ENCODE data around the gene DAGLA.

The DAGLA gene

DNA sequence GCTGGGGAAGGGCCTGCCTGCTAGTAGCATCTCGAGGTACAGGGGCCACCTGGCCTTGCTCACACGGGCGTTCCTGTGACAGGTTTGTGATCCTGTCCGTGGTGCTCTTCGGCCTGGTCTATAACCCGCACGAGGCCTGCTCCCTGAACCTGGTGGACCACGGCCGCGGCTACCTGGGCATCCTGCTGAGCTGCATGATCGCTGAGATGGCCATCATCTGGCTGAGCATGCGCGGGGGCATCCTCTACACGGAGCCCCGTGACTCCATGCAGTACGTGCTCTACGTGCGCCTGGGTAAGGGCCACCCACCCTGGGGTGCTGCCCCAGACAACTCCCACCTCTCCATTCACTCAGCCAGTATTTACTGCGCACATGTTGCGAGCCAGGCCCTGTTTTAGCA is 40.4 kb downstream of the DAGLA start:
- H3K9me3 Mint-ChIP-seq = no peaks in the 10 kb centered on the region
- no peak overlapping the region for H3K27ac Mint-ChIP-seq
- H3K27me3 Mint-ChIP-seq = no peaks in the 10 kb centered on the region
- no peaks in the 10 kb centered on the region for H3K36me3 Mint-ChIP-seq
- no peak overlapping the region for H3K4me3 Mint-ChIP-seq
- no peaks in the 10 kb centered on the region for H3K4me1 Mint-ChIP-seq

DNA sequence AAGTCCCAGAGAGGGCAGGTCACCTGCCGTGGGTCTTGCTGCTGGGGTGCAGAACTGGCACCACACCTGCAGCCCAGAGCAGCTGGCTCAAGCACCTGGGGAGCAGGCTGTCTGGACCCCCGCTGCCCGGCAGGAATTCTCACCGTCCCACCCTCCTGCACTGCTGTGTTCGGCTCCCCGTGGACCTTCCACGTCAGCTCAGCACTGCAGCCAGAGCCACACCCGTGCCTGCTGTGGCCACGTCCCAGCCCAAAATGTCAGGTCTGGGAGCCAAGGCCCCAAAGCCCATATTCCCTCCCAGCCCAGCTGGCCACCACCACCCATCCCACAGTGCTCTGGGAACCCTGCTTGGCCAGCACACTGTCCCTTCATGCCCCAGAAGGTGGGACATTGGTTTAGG is 44.2 kb downstream of the DAGLA start:
- H3K27me3 Mint-ChIP-seq = no peaks in the 10 kb centered on the region
- no peaks in the 10 kb centered on the region for H3K36me3 Mint-ChIP-seq
- H3K4me3 Mint-ChIP-seq = no peak overlapping the region
- no peak overlapping the region for H3K27ac Mint-ChIP-seq
- no peaks in the 10 kb centered on the region for H3K4me1 Mint-ChIP-seq
- H3K9me3 Mint-ChIP-seq = no peaks in the 10 kb centered on the region

DNA sequence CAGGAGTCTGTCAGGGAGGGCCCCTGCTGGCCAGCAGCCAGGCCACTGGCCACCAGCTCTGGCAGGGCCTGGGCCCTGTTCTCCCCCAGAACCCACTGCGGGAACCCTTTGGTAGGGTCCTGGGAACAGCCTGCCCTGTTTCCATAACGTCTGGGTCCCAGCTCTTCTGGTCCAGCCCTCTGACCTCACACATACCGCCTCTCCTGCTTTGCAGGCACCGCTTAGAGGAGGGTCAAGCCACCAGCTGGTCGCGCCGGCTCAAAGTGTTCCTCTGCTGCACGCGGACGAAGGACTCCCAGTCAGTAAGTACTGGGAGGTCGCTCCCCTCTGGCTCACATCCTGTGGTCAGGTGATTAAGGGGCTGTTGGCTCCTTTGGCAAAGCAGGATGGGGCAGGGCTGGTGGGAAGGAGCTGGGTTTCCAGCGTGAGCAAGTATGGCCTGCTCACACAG is 45.6 kb downstream of the DAGLA start:
- no peaks in the 10 kb centered on the region for H3K9me3 Mint-ChIP-seq
- no peak overlapping the region for H3K4me3 Mint-ChIP-seq
- H3K27ac Mint-ChIP-seq = no peak overlapping the region
- H3K36me3 Mint-ChIP-seq = no peaks in the 10 kb centered on the region
- no peaks in the 10 kb centered on the region for H3K4me1 Mint-ChIP-seq
- H3K27me3 Mint-ChIP-seq = no peaks in the 10 kb centered on the region

DNA sequence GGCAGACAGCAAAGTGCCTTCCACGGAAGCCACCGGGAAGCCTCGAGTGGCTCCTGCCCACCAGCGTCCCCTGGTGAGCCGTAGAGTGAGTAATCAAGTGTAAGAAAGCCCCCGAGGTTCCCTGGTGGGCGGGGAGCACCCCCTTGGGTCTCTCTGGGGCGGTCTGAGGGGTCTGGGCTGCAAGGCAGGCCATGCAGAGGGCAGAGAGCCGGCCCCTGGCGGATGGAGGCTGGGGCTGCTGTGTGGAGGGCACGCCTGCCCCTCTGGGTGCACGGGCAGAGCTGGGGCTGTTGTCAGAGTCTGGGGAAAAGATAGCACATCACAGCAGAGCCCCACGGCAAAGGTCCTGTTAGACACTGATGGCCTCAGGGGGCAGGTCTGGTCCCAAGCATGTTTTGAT is 46.6 kb downstream of the DAGLA start:
- Mint-ChIP-seq H3K4me1 (no peaks in the 10 kb centered on the region), H3K36me3 (no peaks in the 10 kb centered on the region), H3K4me3 (no peak overlapping the region), H3K9me3 (no peaks in the 10 kb centered on the region), H3K27ac (no peak overlapping the region), H3K27me3 (no peaks in the 10 kb centered on the region)

DNA sequence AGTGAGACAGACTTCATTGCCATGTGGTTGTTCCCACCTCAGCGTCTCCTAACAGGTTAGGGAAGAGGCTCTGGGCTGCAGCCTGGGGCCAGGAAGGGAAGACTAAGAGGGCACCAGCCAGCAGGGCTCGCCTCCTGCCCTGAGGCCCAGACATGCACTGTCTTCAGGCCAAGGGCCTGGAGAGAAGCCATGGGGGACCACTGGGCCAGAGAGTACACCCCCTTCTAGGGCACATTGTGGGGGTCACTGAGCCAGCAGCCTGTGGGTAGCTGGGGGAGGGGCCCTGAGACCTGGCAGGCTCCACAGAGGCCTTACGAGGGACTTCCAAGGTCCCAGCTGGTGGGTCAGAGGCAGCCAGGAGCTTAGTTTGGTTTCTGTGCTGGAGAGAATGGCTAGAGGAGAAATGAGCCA is 47.2 kb downstream of the DAGLA start:
- Mint-ChIP-seq H3K27me3 (no peaks in the 10 kb centered on the region), H3K4me3 (no peak overlapping the region), H3K36me3 (no peaks in the 10 kb centered on the region), H3K4me1 (no peaks in the 10 kb centered on the region), H3K27ac (no peak overlapping the region), H3K9me3 (no peaks in the 10 kb centered on the region)

DNA sequence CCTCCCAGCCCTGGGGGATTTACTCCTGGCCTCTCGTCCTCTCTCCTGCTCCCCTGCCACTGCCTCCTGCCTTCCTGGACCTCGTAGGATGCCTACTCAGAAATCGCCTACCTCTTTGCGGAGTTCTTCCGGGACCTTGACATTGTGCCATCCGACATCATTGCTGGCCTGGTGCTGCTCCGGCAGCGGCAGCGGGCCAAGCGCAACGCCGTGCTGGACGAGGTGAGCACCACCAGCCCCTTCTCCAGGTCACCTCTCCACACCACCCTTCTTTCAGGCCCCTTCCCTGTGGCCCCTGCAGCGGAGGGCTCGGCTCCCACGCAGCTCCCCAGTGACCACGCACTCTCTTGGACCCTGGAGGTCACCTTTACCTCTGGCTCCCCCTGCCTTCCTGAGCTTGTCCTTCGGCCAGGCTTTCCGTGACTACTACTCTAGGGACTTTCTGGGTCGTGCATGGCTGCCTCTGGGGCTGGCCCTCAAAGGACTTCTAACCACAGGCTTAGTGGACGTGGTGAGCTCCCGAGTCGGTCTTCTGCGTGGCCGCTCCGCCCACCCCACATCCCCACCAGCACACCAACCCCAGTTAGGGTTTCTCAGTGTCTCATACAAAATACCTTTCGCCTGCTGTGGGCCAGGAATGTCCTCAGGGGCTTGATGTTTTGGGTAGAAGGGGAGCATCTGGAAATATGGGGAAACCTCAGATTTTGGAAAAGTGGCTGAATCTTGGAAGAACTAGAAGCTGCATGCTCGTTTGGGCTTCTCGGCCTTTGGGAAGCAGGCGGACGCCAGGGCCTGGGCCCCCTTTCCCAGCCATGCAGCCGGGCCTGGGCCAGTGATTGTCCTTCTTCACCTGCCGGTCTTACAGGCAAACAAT is 48.1 kb downstream of the DAGLA start:
- Mint-ChIP-seq H3K36me3 (no peaks in the 10 kb centered on the region), H3K9me3 (no peaks in the 10 kb centered on the region), H3K4me1 (peaks cover 2% of the 10 kb centered on the region), H3K27ac (no peak overlapping the region), H3K27me3 (no peaks in the 10 kb centered on the region), H3K4me3 (no peak overlapping the region)

DNA sequence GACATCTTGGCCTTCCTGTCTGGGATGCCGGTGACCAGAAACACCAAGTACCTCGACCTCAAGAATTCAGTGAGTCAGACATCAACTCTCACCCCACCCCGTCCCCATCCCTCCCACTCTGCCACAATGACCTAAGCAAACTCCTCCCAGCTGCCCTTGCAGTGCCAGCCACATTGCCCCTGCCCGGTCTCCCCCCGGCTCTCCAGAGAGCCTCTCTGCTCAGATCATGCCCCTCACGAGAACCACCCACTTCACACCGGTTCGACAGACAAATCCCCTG is 48.7 kb downstream of the DAGLA start:
- Mint-ChIP-seq H3K36me3 (no peaks in the 10 kb centered on the region), H3K4me3 (no peak overlapping the region), H3K9me3 (no peaks in the 10 kb centered on the region), H3K27me3 (no peaks in the 10 kb centered on the region), H3K4me1 (peaks cover 5% of the 10 kb centered on the region), H3K27ac (no peak overlapping the region)

DNA sequence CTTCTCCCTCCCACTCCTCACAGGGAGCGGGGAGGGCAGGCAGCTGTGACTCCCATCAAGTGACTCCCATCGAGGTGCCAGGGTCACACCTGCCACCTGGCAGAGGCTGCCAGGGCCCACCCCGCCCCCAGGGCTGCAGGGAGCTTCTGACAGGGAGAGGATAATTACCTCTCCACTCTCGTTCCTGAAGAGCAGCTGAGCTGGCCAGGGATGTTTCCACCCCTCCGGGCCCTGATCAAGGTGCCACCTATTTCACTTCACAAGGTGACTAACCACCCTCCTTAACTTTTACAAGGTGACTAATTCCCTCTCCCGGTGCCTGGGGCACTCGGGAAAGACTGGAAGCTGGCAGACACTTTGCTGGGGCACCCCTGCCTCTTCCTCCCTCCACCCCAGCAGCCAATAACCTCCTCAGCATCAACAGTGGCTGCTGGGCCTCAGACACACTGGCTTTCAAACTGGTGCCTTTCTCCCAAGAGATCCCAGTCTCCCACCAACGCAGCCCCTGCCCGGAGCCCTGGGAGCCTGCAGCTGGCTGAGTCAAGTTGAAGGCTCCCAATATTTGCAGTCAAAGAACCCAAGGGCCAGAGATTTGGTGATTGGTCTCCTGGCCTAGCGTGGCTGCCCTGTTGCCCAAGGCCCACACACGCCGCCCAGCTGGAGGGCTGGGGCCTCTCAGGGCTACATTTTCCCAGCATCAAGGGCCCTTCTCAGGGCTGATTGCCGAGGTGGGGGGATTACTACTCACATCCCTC is 50.2 kb downstream of the DAGLA start:
- H3K4me3 Mint-ChIP-seq = no peak overlapping the region
- no peaks in the 10 kb centered on the region for H3K9me3 Mint-ChIP-seq
- no peak overlapping the region for H3K27ac Mint-ChIP-seq
- H3K4me1 Mint-ChIP-seq = peaks cover 5% of the 10 kb centered on the region
- no peaks in the 10 kb centered on the region for H3K27me3 Mint-ChIP-seq
- H3K36me3 Mint-ChIP-seq = no peaks in the 10 kb centered on the region

DNA sequence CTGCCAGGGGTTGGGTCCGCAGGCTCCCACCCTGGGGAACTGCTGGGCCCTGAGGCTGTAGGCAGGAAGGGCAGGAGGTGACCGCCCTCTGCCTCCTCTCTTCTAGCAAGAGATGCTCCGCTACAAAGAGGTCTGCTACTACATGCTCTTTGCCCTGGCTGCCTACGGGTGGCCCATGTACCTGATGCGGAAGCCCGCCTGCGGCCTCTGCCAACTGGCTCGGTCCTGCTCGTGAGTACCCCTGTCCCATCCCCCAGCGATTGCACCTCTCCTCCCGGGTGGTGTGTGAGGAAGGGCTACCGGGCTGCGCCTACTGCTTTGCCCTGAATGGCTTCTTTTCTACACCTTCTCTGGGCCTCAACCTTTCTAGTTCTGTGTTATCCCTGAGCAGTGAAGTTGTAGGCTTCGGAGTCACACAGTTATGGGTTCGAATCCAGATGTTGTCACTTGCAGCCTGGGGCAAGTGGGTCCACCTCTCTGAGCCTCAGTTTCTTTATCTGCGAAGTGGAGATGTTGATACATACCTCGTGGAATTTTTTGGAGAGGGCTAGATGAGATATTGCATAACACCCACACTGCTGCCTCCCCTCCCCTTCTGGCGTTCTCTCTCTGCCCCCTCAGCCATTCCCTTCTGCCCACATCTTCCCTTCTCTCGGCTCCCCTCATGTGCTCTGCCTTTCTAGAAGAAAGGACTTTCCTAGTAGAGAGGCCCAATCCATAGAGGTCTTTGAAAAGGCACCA is 51.2 kb downstream of the DAGLA start:
- Mint-ChIP-seq H3K4me1 (peaks cover 5% of the 10 kb centered on the region), H3K4me3 (no peak overlapping the region), H3K27me3 (no peaks in the 10 kb centered on the region), H3K9me3 (no peaks in the 10 kb centered on the region), H3K36me3 (no peaks in the 10 kb centered on the region), H3K27ac (no peak overlapping the region)

DNA sequence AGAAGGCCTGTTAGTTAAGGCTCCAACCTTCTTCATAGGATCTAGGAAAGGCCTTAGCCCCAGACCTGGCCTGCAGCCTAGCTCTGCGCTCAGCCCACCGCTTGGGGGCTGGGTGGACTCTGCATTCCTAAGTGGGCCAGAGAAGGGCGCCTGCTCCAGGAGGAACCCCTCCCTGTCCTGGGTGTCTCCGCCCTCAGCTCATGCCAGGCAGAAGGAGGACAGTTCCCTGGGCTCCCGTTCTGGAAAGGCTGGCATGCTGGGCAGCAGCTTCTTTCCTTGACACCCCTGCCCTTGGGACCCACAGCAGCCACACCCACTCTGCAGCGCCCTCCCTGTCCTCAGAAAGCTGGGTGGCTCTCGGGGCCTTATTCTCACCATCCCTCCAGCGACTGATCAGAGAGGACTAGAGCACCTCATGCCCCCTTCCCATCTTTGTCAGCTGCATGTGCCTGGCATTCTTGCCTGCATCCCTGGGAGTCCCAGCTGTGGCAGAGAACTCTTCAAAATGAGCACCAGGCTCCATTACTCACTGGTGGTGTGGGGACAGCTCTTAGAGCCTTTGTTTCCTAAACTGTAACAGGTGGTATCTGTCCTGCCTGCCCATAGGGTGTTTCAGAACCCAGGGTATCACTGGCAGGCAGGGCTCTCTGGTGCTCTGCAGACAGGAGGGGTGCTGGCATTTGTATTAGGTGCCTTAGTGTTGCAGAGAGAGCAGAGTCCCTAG is 51.9 kb downstream of the DAGLA start:
- Mint-ChIP-seq H3K36me3 (no peaks in the 10 kb centered on the region), H3K4me1 (peaks cover 5% of the 10 kb centered on the region), H3K9me3 (no peaks in the 10 kb centered on the region), H3K27me3 (no peaks in the 10 kb centered on the region), H3K4me3 (no peak overlapping the region), H3K27ac (no peak overlapping the region)

DNA sequence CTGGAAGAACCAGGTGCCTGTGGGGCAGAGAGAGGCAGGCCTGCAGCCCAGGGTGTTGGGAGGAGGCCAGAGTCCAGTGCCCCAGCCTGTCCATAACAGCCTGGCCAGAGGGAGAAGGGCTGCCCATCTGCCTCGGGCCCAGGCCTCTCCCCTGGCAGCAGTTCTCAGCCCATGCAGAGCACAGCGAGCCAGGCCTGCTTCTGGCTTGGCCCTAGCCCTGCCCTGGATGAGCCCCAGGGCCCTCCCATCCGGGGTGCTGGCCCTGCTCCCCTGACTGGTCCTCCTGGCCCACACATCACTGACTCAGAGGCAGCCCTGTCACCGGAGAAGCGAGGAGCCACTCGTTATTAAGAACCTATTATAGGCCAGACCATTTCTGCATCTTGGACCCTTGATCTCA is 52.5 kb downstream of the DAGLA start:
- no peaks in the 10 kb centered on the region for H3K36me3 Mint-ChIP-seq
- no peaks in the 10 kb centered on the region for H3K27me3 Mint-ChIP-seq
- H3K4me1 Mint-ChIP-seq = peaks cover 5% of the 10 kb centered on the region
- H3K9me3 Mint-ChIP-seq = no peaks in the 10 kb centered on the region
- no peak overlapping the region for H3K4me3 Mint-ChIP-seq
- H3K27ac Mint-ChIP-seq = no peak overlapping the region

DNA sequence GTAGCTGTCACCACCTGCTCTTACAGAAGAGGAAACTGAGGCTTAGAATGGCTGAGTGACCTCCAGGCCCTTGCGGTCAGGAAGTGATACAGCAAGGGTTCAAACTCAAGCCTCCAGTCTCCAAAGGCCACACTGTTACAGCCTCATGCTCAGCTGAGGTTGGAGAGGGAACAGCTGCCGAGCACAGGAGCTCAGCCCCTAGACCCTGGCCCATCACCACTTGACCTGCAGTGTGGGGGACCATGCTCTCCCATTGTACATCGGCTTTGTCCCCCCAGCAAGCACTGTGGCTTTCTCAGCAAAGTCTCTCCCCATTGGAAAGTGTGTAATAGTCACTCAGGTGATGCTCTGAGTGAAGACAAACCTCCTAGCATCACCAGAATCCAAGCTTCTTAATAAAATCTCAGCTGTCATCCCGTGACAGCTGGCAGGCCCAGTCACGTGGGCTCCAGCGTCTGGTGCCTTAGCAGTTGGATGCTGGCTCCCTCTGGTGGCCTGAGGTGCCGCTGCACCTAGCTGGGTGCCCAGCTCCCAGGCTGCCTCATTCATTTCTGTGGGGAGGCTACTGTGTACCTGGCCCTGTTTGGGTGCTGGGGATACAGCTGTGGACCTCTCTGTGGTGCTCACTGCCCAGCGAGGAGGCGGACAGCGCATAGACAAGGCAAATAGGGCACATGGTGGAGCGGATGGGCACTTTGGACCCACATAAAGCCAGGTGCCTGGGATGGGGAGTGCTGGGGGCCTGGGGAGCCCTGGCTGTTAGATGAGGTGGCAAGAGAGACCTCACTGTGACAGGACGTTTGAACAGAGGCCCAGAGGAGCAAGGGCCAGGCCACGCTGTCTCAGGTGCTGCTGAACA is 53.2 kb downstream of the DAGLA start:
- Mint-ChIP-seq H3K9me3 (no peaks in the 10 kb centered on the region), H3K4me3 (no peak overlapping the region), H3K27ac (no peak overlapping the region), H3K36me3 (no peaks in the 10 kb centered on the region), H3K27me3 (no peaks in the 10 kb centered on the region), H3K4me1 (peaks cover 5% of the 10 kb centered on the region)

DNA sequence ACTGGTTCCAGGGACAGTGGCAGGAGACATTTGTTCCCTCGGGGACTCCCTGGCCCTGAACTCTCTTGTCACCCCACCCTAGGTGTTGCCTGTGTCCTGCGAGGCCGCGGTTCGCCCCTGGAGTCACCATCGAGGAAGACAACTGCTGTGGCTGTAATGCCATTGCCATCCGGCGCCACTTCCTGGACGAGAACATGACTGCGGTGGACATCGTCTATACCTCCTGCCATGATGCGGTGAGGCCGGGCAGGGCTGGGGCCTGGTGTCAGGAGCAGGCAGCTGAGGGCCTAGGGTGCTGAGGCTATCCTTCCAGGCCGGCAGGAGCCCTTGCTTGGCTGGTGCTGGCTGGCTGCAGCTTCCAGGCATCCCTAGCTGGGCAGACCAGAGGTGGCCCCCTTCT is 54.6 kb downstream of the DAGLA start:
- no peaks in the 10 kb centered on the region for H3K36me3 Mint-ChIP-seq
- H3K9me3 Mint-ChIP-seq = no peaks in the 10 kb centered on the region
- H3K27ac Mint-ChIP-seq = no peak overlapping the region
- peaks cover 5% of the 10 kb centered on the region for H3K4me1 Mint-ChIP-seq
- H3K27me3 Mint-ChIP-seq = no peaks in the 10 kb centered on the region
- no peak overlapping the region for H3K4me3 Mint-ChIP-seq

DNA sequence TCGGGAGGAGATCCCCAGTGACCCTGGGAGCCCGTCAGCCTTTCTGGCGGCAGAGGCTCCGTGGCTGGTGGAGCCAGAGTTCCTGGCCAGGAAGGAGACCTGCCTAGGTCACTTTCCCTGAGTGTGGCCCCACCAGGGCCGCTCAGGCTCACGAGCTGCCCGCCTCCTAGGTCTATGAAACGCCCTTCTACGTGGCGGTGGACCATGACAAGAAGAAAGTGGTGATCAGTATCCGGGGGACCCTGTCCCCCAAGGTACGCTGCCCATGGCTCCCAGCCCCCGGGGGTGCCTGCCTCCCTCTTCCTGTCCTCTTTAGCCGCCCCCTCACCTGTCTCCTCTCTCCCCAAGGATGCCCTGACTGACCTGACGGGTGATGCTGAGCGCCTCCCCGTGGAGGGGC is 55.2 kb downstream of the DAGLA start:
- H3K27me3 Mint-ChIP-seq = no peaks in the 10 kb centered on the region
- H3K36me3 Mint-ChIP-seq = no peaks in the 10 kb centered on the region
- no peaks in the 10 kb centered on the region for H3K9me3 Mint-ChIP-seq
- H3K4me1 Mint-ChIP-seq = peaks cover 5% of the 10 kb centered on the region
- no peak overlapping the region for H3K27ac Mint-ChIP-seq
- no peak overlapping the region for H3K4me3 Mint-ChIP-seq

DNA sequence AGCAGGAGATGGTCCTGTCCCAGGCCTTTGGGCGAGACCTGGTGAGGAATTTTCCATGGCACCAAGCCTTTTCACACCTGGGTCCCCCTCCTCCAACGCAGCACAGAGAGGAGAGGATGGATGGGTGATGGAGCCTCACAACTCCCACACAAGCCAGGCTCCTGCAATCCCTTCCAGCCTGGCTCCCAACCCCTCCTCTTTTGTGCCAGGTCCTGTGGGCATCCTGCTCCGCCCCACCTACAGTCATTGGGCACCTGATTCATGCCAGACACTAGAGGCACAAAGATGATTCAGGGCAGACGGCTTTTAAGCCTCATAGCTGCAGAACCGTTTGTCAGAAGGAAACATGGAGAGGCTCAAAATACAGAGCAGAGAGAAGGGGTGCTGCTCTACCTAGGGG is 56.1 kb downstream of the DAGLA start:
- Mint-ChIP-seq H3K36me3 (no peaks in the 10 kb centered on the region), H3K9me3 (no peaks in the 10 kb centered on the region), H3K27me3 (no peaks in the 10 kb centered on the region), H3K4me1 (peaks cover 5% of the 10 kb centered on the region), H3K27ac (no peak overlapping the region), H3K4me3 (no peak overlapping the region)
